Measurements from ENCODE around the gene EXOC2.

GRCh38 chr6:658244-658643 lies 34.7 kb downstream of the EXOC2 start:
- TF ChIP-seq EZH2 (IDR thresholded peaks at IDR 0.05; ENCODE audit: low read length) (no peak), CTCF (optimal IDR thresholded peaks at IDR 0.05 in 1 of 3, IDR thresholded peaks at IDR 0.05 in 1 of 3, conservative IDR thresholded peaks at IDR 0.05 in 1 of 3; ENCODE audit: extremely low read depth in 1 of 3, insufficient read depth in 2 of 3, low read length in 3 of 3) (no peak)

All from keratinocyte (primary cell).